Measurements from ENCODE around the gene PPFIBP1.

DNA sequence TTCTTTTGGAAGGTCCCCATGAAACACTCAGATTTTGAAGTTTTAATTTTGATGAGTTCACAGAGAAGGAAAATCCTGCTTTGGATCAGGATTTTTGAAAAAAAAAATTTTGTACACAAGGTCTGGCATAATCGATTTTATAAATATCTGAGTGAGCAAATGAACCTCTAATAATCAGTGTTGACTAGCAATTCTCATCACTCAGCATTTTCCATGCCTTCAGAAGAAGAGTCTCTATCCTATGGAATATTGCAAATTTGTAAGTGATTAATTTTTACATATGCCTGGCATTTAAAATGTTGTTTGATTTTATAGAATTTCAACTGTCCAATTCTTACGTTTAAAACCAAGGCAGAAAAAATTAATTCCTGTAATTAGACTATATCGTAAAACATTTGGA, 141.7 kb downstream of the PPFIBP1 start:
- TF ChIP-seq, protein P1, sequence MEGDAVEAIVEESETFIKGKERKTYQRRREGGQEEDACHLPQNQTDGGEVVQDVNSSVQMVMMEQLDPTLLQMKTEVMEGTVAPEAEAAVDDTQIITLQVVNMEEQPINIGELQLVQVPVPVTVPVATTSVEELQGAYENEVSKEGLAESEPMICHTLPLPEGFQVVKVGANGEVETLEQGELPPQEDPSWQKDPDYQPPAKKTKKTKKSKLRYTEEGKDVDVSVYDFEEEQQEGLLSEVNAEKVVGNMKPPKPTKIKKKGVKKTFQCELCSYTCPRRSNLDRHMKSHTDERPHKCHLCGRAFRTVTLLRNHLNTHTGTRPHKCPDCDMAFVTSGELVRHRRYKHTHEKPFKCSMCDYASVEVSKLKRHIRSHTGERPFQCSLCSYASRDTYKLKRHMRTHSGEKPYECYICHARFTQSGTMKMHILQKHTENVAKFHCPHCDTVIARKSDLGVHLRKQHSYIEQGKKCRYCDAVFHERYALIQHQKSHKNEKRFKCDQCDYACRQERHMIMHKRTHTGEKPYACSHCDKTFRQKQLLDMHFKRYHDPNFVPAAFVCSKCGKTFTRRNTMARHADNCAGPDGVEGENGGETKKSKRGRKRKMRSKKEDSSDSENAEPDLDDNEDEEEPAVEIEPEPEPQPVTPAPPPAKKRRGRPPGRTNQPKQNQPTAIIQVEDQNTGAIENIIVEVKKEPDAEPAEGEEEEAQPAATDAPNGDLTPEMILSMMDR (IDR thresholded peaks at IDR 0.05), result no peak
- TF ChIP-seq EP300 (IDR thresholded peaks at IDR 0.05), result no peak
- no peak for TF ChIP-seq POLR2A (IDR thresholded peaks at IDR 0.05)
